Cortex of kidney (tissue), 1 donor: Measurements from ENCODE around the gene ACAA2.

ENCODE experiments used
- DNase-seq: peaks from one replicate; lab custom pipeline; 2025; lab: John Stamatoyannopoulos, UW

The ACAA2 gene, protein sequence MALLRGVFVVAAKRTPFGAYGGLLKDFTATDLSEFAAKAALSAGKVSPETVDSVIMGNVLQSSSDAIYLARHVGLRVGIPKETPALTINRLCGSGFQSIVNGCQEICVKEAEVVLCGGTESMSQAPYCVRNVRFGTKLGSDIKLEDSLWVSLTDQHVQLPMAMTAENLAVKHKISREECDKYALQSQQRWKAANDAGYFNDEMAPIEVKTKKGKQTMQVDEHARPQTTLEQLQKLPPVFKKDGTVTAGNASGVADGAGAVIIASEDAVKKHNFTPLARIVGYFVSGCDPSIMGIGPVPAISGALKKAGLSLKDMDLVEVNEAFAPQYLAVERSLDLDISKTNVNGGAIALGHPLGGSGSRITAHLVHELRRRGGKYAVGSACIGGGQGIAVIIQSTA

DNA sequence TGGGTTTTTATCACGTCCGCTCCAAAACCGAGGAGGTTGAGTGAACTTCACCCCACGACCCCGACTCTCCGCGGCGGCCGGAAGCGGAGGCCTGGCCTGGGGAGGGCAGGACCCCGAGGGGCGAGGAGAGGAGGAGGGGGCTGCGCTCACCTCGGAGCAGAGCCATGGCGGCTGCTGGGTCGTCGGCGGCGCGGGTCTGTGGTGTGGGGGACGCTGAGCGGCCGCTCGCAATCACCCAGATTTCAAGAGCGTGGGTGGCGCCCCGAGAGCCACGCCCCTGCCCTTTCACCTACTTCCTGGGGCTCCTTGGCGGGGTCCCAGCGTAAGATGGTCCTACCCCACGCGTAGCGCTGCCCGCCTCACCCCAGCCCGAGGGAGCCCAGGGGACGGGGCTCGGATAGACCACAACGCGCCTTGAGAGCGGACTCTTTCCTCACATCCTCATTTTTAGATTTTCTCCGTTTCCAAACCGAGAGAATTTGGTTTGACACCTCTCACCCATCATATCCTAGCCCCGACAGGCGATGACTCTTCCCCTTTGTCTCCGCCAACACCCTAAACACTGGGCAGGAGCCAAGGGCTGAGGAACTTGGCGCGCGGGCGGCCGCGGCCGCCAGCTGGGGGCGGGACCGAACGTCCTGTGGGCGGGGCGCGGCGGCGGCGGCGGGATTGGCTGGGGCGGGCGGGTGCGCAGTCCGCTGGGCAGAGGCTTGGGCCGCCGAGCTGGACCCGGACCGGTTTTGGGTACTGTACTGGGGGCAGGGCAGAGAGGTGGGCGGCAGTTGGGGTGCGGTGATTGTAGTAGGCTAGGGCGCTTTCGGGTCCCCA, at the start of gene ACAA2:
Gene ACAA2, minus strand, starts transcription at position 215 of the 828 bp plus-strand sequence. Its CDS starts 49 bp downstream, at position 166.
- peak; percentile 20 for DNase-seq

DNA sequence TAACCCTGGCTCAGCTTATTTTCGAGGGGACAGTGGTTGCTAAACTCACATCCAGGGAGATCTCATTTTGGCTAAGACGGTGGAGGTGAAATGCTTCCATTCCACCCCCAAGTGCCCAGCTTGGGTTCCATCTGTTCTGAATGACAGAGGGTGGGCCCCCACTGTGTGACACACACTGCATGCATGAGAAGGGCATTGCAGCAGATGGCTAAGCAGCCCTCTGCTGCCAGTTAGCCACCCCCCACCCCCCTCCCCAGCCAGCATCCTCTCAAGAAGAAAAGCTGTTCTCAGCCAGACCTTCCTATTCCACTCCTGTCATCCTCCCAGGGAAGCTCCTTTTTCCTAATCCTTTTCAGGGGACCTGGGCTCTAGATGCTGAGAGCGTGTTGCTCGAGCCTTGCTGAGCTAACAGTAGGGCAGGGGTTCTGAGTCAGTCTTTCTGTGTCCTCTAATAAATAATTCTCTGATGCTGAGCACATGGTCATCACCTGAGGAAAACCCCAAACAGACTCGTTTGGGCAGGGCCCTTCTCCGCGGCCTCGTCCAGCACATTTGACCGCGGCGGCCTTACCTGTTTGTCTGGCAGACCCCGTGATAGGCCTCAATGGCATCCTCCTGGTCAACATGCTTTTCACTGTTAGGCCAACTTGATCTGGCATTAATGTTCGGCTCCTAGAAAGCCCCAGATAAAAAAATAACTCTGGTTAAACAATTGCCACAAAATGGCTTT, 49.5 kb upstream of the ACAA2 start:
- no peak for DNase-seq

DNA sequence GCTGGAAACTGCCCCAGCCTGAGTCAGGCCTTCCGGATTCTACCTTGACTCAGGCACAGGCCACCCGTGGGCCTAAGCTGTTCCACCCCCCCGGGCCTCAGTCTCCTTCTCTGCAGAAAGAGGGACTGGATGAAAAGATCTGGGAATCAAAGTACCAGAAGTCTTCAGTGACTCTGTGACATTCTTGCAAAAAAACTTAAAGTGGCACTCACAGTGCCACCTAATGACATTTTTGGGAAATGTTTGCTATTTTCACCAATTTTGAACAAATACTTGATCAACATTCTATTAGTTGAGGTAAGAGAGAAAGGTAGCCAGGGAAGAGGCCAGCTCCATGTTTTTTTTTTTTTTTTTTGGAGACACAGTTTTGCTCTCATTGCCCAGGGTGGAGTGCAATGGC, 48.3 kb upstream of the ACAA2 start:
- DNase-seq = no peak

DNA sequence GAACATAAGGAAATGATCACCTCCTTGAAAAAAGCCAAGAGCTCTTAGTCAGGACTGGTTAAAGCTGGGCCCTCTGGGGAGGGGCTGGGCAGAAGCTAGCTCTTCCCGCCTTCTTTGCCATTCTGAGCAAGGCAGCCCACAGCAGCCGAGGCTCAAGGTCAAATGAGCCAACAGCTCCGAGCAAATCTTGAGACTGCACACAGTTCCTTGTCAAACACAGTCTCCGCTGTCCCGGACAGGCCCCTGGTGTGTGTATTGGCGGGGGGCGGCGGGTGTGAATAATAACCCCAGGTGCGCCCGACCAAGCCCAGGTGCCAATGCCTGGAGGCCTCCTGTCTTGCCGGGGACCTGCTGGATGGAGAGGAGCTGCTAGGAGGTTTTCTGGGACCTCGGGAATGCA, 46.4 kb upstream of the ACAA2 start:
- DNase-seq = no peak

DNA sequence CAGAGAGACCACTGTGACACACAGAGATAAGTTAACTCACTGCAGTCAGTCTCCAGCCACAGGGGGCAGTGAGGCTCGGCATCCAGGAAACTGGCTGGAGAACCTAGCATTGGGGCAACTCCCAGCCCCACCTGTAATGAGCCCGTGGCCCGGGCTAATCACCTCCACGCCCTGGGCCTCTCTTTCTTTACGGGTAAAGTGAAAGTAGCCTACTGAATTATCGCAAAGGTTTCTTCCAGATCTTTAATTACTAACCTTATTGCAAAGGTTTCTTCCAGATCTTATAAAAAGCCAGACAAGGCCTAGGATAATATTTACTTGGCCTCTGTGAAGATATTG, 45.7 kb upstream of the ACAA2 start:
- DNase-seq = no peak

DNA sequence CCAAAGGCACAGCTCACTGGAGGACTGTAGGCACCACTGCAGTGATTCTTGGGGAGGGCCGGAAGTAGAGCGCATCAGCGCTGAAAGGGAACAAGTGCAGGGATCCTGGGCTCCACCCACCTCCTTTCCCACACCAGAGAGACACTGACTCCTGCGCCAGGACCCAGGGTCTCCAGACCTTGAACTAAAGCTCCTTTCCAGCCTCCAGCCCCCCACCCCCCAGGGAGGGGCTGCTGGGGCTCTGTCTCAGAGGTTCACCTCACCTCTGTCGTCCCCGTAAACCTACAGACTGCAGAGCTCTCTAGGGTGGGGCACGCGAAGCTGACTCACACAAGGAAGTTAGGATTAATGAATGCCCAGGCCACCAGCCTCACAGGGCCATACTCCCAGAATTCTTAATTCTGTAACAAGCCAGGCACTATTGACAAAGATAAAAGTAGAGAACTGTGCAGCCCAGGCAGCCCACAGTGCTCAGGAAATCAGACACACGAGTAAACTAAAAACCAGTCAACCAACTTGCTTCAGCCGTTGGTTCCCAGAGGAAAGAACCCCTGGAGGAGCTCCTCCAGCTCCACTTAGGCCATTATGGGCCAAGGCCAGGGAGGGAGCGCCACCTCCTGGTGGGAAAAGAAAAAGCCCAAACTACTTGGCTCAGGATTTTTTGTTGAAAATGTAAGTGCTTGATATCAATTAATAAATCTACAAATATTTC, 45.1 kb upstream of the ACAA2 start:
- DNase-seq = no peak

DNA sequence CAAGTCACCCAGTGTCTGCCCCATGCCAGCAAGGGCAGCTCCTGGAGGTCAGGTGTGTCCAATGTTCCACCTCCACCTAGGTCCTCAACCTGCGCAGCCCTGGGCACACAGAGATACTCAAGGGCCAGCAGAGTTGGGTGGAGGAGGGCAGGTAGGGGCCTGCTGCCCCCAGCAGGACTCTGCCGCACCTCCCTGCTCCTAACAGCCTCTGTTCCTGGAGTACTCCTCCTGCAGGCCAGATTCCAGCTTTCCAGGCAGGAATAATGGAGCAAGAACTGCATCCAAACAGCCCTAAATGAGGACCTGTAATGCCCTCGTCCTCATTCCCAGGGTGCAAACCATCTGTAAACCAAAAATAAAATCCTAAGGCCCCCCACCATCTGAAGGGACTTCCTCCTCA, 44.4 kb upstream of the ACAA2 start:
- DNase-seq = no peak

DNA sequence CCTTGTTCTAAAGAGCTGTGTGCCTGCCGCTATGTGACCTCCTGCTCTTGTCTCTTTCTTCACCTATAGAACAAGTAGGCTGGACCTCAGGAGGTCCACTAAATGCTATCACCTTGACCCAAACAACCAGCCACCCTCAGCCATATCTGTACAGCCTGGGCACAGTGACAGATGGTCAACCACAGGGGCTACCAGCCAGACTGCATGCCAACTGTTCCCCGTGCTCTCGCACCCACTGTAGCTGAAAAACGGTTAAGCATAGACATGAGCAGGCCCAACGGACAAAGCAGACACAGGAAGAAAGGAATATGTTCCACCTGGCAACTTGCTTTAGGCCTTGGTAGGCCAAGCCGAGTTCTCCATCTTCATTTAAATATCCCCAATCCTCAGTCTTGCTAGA, 43.2 kb upstream of the ACAA2 start:
- no peak for DNase-seq

DNA sequence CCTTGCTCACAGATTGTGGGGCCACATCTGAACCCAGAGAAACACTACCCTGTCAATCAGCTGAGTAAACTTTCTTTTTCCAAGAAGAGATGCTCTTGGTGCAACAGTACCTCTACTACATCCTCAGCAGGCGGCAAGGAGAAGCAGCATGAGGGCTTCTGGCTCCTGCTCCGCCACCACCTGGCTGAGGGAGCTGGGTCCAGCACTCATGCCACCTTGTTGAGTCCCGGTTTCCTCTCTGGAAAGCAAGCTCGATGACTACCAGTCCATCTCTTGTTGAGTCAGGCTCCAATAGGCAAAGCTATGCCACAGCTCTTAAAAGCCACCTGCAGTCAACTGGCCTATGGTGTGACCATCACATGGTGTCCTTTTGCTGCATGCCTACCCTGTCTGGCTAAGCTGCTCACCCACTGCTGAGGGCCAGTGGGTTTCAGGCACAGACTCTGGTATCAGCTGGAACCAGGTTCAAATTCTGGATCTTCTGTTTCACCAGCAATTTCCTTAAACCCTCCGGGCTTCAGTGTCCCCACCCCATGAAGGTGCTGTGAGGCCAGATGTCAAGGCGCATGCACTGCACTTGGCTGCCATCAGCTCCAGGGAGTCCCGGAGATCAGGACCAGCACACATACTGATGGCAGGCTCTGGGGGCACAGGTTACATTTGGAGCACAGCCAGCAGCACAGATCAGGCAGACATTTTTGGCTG, 42.5 kb upstream of the ACAA2 start:
- DNase-seq = no peak

DNA sequence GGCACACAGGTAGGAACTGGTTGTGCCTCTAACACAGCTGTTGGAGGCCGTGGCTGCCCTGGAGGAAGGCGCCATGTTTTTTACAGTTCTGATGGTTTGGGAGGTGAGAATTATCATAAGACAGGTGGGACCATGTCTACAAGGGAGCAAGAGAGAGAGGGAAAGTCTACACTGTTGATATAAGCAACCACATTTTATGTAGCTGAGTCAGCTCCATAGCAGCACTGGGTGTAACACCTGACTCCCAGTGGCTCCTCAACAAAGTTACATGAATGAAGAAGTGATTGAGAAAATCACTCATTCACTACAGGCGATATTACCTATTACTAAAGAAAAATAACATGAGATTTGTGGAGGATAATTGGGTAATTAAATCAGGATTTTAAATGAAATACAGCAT, 41.3 kb upstream of the ACAA2 start:
- DNase-seq = no peak

DNA sequence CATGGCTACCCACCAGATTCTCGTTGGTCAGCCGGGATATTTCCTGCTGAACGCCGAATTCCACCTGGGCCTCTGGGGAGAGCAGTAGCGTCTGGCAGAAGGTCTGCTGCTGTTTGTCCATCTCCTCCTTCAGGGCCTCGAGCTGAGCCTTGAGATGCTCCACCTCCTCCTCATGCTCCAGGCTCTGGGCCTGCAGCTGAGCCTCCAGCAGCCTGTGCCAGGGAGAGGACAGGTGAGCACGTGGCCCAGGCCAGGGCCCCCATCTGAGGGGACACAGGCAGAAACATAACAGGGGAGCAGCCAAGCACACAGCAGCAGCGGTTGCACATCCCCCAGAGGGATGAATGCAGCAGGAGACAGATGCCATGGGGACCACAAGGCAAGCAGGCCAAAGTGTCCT, 40.1 kb upstream of the ACAA2 start:
- DNase-seq = no peak

DNA sequence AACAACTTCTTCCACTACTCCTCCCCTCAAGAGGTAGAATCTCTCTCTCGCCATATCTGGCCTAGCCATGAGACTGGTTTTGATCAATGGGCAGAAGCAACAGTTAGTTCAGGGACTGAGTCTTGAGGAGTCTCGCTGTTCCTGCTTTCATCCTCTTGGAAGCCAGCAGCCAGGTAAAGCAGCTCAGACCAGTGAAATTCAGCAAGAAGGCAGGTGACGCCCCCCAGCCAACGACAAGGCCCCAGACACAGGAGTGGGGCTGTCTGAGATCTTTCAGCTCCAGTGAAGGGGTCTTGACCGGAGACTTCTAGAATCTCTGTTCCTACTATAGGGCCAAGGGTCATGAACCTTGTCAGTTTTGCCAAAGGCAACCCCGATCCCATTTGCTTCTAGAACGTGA, 39.7 kb upstream of the ACAA2 start:
- DNase-seq = no peak

DNA sequence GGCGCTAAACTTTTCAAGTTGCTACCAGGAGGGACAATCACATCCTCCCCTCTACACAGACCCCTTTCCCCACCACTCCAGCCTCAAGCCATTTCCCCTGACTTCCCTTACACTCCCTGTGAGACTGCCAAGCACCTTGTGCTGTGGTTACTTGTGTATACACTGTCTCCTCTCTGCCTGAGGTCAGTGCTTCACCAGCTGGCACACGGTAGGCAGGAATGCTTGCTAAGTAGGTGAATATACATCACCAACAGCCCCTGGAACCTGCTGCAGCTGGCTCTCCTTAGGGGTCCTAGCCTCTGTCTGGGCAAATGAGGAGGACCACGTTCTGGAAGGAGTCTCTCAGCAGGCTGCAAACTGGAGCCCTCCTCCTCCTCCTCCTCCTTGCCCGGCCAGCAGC, 38.3 kb upstream of the ACAA2 start:
- DNase-seq = no peak

DNA sequence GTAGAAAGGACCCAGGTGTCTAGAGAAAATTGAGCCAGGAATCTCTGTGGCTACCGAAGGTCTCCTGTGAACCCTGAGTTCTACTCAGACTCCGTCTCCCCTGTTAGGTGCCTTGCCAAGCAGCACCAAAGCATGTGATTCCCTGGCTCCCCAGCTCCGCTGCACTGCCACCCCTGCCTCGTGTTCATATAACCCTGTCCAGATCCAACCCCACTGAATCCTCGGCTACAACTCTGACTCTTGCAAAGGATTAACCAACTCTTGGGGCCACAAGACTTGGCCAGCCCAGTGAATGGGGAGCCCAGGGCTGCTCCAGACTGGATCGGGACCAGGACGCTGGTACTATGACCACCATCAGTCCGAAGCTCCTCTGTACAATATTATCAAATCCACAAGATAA, 37.3 kb upstream of the ACAA2 start:
- no peak for DNase-seq

DNA sequence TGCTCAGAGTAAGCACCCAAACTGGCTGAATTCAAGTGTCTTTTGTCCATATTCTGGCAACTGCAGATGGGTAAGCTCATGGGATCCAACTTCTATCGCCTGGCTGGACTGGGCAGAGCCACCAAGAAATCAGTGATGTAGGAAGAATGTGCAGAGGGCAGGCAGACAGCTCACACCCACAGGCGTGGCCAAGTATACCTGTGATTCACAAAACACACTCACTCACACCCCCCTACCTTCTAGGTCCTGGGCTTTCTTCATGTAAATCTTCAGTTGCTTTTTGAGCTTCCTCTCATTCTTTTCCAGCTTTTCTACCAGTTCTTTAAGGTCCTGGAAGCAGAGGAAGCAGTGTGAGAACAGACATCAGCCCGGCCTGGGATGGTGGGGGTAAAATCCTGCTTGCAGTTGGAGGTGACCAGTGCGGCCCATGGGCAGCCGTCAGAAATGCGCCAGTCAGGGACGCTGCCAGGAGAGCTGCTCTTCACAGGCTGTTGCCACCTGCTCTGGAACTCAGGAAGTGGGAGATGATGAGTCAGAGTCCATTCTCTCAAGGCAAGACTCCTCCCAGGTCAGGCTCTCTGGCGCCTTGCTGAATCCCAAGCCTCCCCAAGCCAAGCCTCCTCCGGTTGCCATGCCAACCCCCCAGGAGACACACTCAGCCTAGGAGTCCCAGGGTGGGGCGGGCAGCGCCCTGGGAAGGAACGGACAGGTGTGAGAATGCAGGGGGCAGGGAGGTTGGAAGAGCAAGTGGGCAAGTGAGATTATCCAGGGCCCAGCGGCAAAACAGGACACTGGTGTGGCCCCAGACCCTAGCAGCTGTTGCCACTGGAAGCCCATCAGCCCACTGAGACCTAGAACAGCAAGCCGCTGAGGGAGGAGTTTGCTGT, 36.2 kb upstream of the ACAA2 start:
- no peak for DNase-seq

DNA sequence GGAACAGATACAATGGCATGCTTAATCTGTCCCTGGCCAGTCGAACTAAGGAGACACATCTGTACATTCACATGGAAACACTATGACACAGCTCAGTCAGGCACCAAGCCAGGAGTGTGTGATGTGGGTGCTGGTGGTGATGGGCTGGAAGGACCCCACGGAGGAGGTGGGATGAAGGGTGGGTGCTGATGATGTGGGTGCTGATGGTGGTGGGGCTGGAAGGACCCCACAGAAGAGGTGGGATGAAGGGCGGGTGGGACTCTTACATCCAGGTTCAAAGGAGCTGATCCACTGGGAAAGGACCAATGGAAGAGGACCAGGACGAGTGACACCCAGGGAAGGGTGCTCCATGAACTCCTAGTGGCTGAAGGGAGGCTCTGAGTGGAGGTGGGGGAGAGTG, 34.8 kb upstream of the ACAA2 start:
- DNase-seq = no peak

DNA sequence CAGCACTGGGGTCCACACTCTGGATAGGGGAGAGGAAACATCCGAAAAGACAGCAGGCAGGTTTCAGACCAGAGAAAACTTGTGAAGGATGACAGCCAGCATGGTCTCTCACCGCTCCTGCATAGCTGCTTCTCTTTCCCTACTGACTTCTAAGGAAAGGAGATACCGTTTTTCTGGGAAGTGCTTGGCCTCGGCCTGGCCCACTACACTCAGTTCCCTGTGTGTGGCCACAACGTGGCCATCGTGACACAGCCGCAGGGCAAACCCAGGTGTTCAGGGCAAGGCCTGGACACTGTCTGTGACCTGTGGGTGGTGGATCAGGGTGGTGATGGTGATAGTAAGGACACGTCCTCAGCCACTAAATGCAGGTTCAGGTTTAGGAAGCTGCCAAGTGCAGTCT, 34.2 kb upstream of the ACAA2 start:
- DNase-seq = no peak

DNA sequence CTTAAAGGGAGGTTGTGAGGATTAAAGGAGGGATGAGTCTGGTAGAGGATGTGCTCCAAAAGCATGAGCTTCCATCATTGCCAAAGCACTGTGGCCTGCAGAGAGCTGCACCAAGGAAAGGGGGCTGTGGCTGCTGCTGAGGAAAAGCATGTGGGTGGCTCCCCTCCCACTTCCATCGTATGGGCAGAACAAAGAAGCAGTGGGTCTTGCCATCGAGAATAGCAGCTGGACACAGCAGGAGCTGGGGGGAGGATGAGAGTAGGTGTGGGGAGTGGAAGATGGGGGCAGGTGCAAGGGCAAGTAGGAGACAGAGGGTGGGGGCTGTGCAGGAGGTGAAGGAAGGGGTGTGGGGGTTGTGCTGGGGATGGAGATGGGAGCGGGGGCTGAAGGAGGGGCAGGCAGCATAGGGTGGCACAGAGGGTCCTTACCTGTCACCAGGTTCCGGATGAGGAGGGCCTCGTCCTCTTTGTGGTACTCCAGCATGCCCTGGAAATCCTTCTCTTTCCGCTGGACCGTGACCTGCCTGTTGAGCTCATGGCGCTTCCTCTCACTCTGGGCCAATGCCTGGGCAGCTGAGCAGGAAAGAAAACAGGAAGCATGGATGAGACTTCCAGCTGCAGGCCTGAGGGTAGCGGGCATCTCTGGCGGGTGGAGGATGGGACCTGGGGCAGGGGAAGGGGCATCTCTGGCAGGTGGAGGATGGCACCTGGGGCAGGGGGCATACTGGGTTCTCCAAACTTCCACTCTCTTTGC, 33.6 kb upstream of the ACAA2 start:
- no peak for DNase-seq

DNA sequence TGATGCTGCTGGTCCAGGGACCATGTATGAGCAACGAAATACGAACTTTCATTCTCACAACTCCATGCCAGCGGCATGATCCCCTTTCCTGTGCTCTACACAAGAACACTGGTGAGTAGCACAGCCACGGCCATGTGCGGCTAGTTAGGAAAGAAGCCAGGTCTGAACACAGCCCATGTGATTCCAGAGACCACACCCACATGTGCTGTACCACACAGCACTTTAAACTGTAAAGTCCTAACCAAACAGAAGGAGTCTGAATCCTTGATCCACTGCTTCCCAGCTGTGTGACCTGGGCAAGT, 33.0 kb upstream of the ACAA2 start:
- DNase-seq = no peak
